SK-N-SH treated with all-trans-retinoic acid at 6 μM for 48 hours (cell line): ENCODE data around the gene ARHGAP4.

Source experiments
- ATAC-seq: fragments of 200-7000 bp; cut with Tn5 transposase; 3 replicates; pipeline ENCODE4 v1.9.1; 2020; ENCODE audit warnings: mild to moderate bottlenecking, moderate library complexity
- BACH2 ChIP-seq: fragments of 250-450 bp; sonication (Bioruptor Pico); IDR thresholded peaks from 2 replicates; pipeline ENCODE4 v1.9.0; 2021; ENCODE audit warnings: mild to moderate bottlenecking, borderline replicate concordance
- CSDC2 ChIP-seq: fragments of 250-450 bp; sonication (Bioruptor Pico); IDR thresholded peaks from 2 replicates; pipeline ENCODE4 v1.5.0; 2020; ENCODE audit warnings: mild to moderate bottlenecking, moderate library complexity
- ESRRG ChIP-seq: fragments of 250-450 bp; sonication (Bioruptor Pico); IDR thresholded peaks from 2 replicates; pipeline ENCODE4 v1.6.1; 2021; ENCODE audit warnings: mild to moderate bottlenecking
- PPARA ChIP-seq: fragments of 250-450 bp; sonication (Bioruptor Pico); IDR thresholded peaks from 2 replicates; pipeline ENCODE4 v1.5.0; 2020; ENCODE audit warnings: mild to moderate bottlenecking, borderline replicate concordance
- SNAI2 ChIP-seq: fragments of 250-450 bp; sonication (Bioruptor Pico); IDR thresholded peaks from 2 replicates; pipeline ENCODE4 v1.5.0; 2020; ENCODE audit warnings: mild to moderate bottlenecking, moderate library complexity
- TOX ChIP-seq: fragments of 250-450 bp; sonication (Bioruptor Pico); IDR thresholded peaks from 2 replicates; pipeline ENCODE4 v1.8.0; 2021; ENCODE audit warnings: mild to moderate bottlenecking, moderate library complexity, borderline replicate concordance
- ZC3H10 ChIP-seq: fragments of 250-450 bp; sonication (Bioruptor Pico); IDR thresholded peaks from 2 replicates; pipeline ENCODE4 v1.5.1; 2021; ENCODE audit warnings: mild to moderate bottlenecking, moderate library complexity
- ZFP3 ChIP-seq: fragments of 250-450 bp; sonication (Bioruptor Pico); IDR thresholded peaks from 2 replicates; pipeline ENCODE4 v1.5.0; 2020; ENCODE audit warnings: mild to moderate bottlenecking, moderate library complexity
- ZFP30 ChIP-seq: fragments of 450-650 bp; formaldehyde crosslinking; IDR thresholded peaks from 2 replicates; pipeline ENCODE4 v1.5.0; 2022; ENCODE audit warnings: mild to moderate bottlenecking, moderate library complexity
- ZNF565 ChIP-seq: fragments of 450-650 bp; formaldehyde crosslinking; conservative IDR thresholded peaks from 2 replicates; pipeline ENCODE4 v1.5.0; 2020; ENCODE audit warnings: low read depth, mild to moderate bottlenecking, moderate library complexity
- ZNF70 ChIP-seq: fragments of 450-650 bp; formaldehyde crosslinking; IDR thresholded peaks from 2 replicates; pipeline ENCODE4 v1.5.0; 2020; ENCODE audit warnings: mild to moderate bottlenecking, moderate library complexity
- ZNF8 ChIP-seq: fragments of 450-650 bp; formaldehyde crosslinking; IDR thresholded peaks from 2 replicates; pipeline ENCODE4 v1.5.0; 2020; ENCODE audit warnings: mild to moderate bottlenecking, moderate library complexity
- TF ChIP-seq, protein P1 (sequence below): fragments of 250-450 bp; sonication (Bioruptor Pico); IDR thresholded peaks from 2 replicates; pipeline ENCODE4 v1.5.0; 2020; ENCODE audit warnings: mild to moderate bottlenecking, moderate library complexity
- TF ChIP-seq, protein P2 (sequence below): fragments of 250-450 bp; sonication (Bioruptor Pico); IDR thresholded peaks from 2 replicates; pipeline ENCODE4 v1.8.0; 2020; ENCODE audit warnings: mild to moderate bottlenecking, moderate library complexity, borderline replicate concordance
- TF ChIP-seq, protein P3 (sequence below): fragments of 250-450 bp; sonication (Bioruptor Pico); IDR thresholded peaks from 2 replicates; pipeline ENCODE4 v1.5.1; 2021; ENCODE audit warnings: mild to moderate bottlenecking, moderate library complexity

The ARHGAP4 gene

DNA sequence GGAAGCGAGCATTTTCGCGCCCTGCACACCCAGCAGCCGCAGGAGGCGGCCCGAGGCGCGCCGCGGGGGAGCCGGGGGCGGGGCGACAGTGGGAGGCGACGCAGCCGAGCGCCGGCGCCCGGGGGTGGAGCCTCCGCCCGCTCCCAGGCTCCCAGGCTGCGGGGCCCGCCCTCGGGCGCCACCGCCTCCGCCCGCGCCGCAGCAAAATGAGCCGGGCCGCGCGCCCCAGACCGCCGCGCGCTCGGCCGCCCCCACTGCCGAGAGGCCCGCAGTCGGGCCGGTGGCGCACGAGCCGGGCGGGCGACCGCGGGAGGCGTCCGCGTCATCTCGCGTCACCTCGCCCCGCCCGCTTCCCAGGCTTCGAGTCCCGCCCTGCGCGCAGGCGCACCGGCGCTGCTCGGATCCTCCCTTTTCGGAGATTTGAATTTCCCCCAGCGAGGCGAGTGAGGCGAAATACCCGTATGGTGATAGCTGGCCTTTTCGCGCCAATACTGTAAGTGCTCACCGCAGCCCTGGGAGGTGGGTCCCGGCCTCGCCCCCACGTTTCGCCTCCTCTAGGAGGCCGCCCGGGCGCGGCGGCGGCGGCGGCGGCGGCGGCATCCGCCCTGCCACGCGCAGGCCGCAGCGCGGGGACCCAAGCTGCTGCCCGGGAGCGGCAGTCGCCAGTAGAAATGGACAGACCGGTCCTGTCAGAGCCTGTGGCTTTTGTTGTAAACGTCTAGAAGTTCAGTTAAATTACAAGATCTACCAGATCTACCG lies 46.5 kb upstream of the ARHGAP4 start, which contains the start of gene TMEM187 (continued):
- TF ChIP-seq ZNF565 (CRISPR knock-in tag): no peak

DNA sequence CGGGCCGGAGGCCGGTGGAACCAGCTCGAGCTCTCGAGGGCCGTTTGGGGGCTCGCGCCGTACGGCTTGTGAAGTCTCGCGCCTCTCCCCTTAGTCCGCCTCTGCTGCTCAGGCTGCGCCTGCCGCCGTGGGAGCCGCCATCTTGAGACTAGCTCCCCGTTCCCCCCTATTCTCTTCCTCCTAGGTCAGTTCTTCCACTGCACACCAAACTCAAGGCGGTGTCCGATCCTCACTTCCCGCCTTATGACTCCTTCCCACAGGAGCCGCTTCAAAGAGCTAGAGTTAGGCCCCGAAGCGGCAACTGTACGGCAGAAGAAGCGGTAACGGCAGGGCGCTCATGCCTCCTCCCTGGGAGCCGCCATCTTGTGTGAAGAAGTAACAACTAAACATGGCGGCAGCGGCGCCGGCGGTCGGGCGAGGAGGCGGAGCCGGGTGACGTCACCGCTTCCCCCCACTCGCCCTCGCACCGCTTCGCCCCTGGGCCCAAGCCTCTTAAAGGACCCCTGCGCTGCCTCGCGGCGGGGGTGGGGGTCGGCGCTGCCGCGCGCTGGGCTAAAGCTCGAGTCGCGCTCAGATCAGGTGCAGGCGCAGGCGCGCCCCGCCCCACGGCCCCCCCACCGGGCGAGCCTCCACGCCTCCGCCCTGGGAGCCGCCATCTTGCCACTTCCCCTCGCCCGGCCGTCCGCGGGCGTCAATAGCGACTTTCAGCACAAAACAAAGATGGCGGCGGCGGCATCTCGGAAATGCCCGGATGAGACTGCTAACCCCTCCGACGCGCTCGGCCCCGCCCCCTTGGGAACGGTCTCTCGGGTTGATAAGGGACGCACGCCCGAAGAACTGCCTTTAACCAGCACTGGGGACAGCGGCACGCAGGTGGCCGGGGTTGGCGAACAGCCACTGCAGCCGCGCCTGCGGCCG lies 45.6 kb upstream of the ARHGAP4 start, which contains the start of gene HCFC1:
Gene HCFC1, minus strand, starts transcription at position 369 of the 918 bp plus-strand sequence. CDS start 978 bp downstream, outside the sequence.
- peak; percentile 67 for ATAC-seq
- TF ChIP-seq ZFP3: 0 out of 2 replicates have a peak, but pooled peaks have one; percentile 54
- TF ChIP-seq PPARA (CRISPR knock-in tag): no peak
- no peak for TF ChIP-seq ESRRG (CRISPR knock-in tag)
- TF ChIP-seq SNAI2 (CRISPR knock-in tag): 0 out of 2 replicates have a peak, but pooled peaks have one; percentile 57
- TF ChIP-seq ZFP30 (CRISPR knock-in tag): peak; percentile 28; the same call in 1 of the 2 replicates
- TF ChIP-seq, protein P1, sequence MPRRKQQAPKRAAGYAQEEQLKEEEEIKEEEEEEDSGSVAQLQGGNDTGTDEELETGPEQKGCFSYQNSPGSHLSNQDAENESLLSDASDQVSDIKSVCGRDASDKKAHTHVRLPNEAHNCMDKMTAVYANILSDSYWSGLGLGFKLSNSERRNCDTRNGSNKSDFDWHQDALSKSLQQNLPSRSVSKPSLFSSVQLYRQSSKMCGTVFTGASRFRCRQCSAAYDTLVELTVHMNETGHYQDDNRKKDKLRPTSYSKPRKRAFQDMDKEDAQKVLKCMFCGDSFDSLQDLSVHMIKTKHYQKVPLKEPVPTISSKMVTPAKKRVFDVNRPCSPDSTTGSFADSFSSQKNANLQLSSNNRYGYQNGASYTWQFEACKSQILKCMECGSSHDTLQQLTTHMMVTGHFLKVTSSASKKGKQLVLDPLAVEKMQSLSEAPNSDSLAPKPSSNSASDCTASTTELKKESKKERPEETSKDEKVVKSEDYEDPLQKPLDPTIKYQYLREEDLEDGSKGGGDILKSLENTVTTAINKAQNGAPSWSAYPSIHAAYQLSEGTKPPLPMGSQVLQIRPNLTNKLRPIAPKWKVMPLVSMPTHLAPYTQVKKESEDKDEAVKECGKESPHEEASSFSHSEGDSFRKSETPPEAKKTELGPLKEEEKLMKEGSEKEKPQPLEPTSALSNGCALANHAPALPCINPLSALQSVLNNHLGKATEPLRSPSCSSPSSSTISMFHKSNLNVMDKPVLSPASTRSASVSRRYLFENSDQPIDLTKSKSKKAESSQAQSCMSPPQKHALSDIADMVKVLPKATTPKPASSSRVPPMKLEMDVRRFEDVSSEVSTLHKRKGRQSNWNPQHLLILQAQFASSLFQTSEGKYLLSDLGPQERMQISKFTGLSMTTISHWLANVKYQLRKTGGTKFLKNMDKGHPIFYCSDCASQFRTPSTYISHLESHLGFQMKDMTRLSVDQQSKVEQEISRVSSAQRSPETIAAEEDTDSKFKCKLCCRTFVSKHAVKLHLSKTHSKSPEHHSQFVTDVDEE: 0 out of 2 replicates have a peak, but pooled peaks have one; percentile 47
- TF ChIP-seq CSDC2: no peak

DNA sequence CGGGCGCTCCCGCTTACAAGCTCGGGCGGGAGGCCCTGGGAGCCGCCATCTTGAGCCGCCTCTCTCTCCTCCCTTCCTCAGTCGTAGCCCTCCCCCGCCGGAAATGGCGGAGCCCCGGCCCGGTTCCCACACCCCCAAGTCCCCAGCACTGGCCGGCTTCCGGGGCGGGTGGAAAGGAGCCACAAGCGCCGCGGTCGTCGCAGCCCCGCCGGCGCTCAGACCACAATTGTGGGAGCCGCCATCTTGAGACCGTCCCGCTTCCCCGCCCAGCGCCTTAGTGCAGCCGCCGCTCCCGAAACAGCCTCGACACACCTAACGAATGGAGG lies 45.0 kb upstream of the ARHGAP4 start:
- TF ChIP-seq, protein P1: 0 out of 2 replicates have a peak, but pooled peaks have one; percentile 4
- TF ChIP-seq, protein P2, sequence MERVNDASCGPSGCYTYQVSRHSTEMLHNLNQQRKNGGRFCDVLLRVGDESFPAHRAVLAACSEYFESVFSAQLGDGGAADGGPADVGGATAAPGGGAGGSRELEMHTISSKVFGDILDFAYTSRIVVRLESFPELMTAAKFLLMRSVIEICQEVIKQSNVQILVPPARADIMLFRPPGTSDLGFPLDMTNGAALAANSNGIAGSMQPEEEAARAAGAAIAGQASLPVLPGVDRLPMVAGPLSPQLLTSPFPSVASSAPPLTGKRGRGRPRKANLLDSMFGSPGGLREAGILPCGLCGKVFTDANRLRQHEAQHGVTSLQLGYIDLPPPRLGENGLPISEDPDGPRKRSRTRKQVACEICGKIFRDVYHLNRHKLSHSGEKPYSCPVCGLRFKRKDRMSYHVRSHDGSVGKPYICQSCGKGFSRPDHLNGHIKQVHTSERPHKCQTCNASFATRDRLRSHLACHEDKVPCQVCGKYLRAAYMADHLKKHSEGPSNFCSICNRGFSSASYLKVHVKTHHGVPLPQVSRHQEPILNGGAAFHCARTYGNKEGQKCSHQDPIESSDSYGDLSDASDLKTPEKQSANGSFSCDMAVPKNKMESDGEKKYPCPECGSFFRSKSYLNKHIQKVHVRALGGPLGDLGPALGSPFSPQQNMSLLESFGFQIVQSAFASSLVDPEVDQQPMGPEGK (CRISPR knock-in tag): no peak
- TF ChIP-seq ESRRG (CRISPR knock-in tag): no peak
- no peak for TF ChIP-seq ZNF70
- TF ChIP-seq, protein P3, sequence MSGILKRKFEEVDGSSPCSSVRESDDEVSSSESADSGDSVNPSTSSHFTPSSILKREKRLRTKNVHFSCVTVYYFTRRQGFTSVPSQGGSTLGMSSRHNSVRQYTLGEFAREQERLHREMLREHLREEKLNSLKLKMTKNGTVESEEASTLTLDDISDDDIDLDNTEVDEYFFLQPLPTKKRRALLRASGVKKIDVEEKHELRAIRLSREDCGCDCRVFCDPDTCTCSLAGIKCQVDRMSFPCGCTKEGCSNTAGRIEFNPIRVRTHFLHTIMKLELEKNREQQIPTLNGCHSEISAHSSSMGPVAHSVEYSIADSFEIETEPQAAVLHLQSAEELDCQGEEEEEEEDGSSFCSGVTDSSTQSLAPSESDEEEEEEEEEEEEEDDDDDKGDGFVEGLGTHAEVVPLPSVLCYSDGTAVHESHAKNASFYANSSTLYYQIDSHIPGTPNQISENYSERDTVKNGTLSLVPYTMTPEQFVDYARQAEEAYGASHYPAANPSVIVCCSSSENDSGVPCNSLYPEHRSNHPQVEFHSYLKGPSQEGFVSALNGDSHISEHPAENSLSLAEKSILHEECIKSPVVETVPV: no peak
- no peak for TF ChIP-seq TOX
- ATAC-seq: peak; percentile 77

DNA sequence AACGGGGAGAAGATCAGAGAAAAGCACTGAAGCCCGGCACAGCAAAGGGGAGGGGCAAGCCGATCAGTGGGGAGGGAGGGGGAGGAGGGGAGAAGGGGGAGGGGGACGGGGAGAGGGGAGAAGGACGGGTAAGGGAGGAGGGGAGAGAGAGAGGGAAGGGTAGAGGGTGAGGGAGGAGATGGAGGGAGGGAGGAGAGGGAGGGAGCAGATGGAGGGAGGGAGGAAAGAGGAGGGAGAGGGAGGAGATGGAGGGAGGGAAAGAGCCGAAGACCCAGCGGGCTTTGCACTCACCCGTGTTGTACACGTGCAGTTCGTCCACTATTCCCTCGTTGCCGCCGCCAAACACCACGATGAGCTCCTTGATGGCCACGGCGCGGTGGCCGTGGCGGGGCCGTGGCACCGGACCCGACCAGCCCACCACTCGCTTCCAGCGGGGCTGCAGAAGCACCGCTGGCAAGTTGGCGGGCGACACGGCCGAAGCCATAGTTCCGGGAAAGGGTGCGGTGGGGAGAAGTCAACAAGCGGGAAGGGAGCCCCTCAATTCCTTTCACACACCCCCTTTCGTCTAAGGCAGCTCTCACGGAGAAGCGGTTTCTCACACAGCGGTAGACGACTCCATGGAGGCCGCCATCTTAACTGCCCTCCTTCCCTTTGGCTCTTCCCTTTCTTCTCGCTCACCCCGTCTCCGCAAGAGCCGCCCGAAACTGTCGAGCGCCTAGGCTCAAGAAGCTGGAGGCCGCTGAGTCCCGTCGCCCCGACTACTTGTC lies 44.5 kb upstream of the ARHGAP4 start:
- ATAC-seq: peak; percentile 46
- TF ChIP-seq ZNF565 (CRISPR knock-in tag) (no peak), ZC3H10 (CRISPR knock-in tag) (no peak), ZNF8 (no peak), BACH2 (CRISPR knock-in tag) (no peak), ZNF70 (no peak), TOX (no peak)
- TF ChIP-seq, protein P2 (CRISPR knock-in tag): no peak
- TF ChIP-seq, protein P1: no peak
